ENCODE results near the gene TSPAN19.
"Not testable (repeated sequence)": the region's sequence is repeated elsewhere in the genome, so short reads cannot be mapped to it uniquely, and the experiment has no call there.

TSPAN19 gene

GRCh38 chr12:85036234-85036707, at the start of gene TSPAN19, which contains the start of gene LRRIQ1:
Gene TSPAN19 (minus strand): TSS chr12:85036277. CDS start chr12:85029946, 6,331 bp downstream.
Gene LRRIQ1 (plus strand): TSS chr12:85036351. CDS start chr12:85038177, 1,826 bp downstream.
- peak; percentile 95 for DNase-seq

- no peak for DNase-seq
Measured at GRCh38 chr12:85085066-85085465, 49.0 kb upstream of the TSPAN19 start.

DNA sequence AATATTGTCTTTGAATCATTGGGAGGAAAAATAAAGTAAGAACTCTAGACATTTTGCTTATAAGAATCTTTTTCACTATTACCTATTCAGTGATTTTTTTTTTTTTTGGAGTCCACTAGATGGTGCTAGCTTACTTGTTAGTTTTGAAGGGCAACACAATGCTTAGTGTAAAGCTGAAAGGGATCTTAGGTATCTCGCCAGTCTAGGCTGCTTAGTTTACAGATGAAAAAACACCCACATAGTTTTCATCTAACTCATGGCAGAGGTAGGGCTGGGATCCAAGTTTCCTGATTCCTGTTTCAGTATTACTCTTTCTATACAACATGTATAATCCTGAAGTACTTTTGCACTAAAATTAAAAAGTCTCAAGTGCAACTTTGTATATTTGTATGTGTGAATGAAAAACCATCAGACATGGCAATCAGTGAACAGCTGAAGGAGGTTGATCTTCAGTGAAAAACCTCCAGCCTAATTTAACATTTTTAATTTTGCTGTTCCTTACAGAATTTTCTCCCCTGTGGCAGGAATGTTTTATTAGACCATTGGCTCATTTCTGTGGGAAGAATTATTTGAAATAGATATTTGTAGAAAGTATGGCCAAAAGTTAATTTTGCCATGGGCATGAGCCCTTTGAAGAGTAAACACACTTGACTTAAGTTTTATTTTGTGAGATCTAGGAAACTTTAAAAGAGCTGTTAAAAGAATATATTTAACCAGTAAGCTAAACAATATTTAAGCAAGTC, 40.8 kb upstream of the TSPAN19 start:
- peak; percentile 52 for DNase-seq

- DNase-seq = no peak
Measured at GRCh38 chr12:85072826-85073225, 36.7 kb upstream of the TSPAN19 start.

GRCh38 chr12:85065837-85066482, 29.9 kb upstream of the TSPAN19 start:
- no peak for DNase-seq

GRCh38 chr12:85060916-85061315, 24.8 kb upstream of the TSPAN19 start:
- DNase-seq = no peak

- no peak for DNase-seq
Measured at GRCh38 chr12:85059594-85059993, 23.5 kb upstream of the TSPAN19 start.

DNA sequence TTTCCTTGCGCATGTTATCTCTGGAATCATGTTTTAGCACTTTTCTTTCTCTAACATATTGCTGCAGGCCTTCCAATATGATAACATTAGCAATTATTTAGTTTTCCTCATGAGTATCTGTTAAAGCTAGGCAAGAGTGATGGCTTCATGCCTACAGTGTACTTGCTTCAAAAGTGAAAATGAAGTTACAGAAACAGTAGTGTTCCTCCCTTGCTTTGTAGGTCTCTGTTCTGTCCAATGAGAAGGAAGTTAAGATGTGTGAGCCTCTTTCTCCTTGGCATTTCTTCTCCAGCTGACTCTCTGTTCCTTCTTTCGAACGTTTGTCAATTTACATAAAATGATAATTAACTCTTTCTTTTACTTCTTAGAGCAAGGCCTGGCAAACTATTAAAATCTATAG, 22.3 kb upstream of the TSPAN19 start:
- DNase-seq = no peak

- peak; percentile 23 for DNase-seq
Measured at GRCh38 chr12:85057370-85057963, 21.4 kb upstream of the TSPAN19 start.

GRCh38 chr12:85043829-85044228, 7.8 kb upstream of the TSPAN19 start:
- no peak for DNase-seq

GRCh38 chr12:85041395-85041794, 5.3 kb upstream of the TSPAN19 start:
- DNase-seq = no peak

DNA sequence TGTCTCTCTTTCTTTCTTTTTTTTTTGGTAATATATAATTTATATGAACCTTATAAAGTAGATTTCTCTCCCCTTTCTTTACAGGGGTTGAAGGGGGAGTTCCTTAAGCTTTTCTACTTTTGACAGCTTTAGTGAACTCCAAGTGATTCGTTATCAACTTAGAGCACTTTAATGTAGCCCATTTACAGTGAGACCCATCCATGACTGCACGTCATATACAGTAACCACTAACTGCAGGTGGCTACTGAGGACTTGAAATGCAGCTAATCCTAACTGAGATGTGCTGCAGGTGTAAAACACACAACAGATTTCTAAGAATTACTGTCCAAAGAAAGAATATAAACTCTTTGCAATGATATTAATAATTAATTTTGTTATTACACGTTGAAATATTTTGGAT, 656 bp upstream of the TSPAN19 start:
- DNase-seq = no peak

GRCh38 chr12:85029456-85029855, 6.6 kb downstream of the TSPAN19 start:
- DNase-seq = peak; percentile 35

DNA sequence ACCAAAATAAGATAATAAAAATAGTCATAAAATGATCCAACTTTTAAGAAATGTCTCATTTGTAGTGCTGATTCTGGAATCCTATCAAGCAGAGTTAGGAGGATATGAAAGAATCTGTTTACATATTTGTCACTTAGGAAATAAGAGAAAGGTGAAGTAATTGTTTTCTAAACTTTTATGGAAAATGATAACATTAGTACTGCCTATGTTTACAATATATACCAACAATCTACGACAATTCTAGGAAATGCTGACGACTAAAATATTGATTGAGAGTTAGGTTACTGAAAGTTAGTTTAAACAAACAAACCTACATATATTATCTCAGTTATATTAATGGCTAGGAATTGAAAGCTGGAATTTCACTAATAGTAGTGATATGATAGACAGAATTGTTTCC, 18.0 kb downstream of the TSPAN19 start:
- DNase-seq = no peak

GRCh38 chr12:85017618-85018017, 18.5 kb downstream of the TSPAN19 start:
- DNase-seq = no peak

DNA sequence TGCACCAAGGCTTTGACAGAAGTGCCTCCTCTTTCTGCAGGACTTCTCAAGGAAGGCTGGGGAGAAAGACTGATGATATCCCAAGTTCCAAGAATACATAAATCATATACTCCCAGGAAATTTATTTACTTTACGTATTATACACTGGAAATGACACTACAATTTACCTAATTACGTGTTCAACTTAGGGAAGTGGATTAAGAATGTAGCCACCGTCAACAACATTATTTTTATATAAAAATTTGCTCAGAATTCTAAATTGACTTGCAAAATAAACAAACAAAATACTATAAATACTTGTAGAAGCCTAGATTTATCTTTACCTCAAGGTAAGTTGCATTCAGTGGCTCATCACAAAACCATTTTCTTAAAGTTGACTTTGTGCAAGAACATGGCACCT, 18.9 kb downstream of the TSPAN19 start:
- DNase-seq = no peak

- DNase-seq = no peak
Measured at GRCh38 chr12:85016413-85016812, 19.7 kb downstream of the TSPAN19 start.

DNA sequence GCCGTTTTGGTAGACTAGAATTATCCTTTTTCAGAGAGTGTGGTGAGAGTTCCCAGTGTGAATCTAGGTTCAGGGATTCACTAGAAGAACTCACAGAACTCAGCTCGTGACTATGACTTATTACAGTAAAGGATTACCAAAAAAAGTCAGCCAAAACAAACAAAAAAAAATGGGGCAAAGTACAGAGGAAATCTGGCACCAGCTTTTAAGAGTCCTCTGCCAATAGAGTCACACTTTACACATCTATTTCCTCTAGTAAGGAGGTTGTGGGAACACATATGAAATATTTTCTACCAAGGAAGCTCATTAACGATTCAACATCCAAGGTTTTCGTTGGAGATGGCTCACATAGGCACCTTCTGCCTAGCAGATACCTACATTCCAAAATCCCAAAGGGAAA, 28.2 kb downstream of the TSPAN19 start:
- DNase-seq = no peak

DNA sequence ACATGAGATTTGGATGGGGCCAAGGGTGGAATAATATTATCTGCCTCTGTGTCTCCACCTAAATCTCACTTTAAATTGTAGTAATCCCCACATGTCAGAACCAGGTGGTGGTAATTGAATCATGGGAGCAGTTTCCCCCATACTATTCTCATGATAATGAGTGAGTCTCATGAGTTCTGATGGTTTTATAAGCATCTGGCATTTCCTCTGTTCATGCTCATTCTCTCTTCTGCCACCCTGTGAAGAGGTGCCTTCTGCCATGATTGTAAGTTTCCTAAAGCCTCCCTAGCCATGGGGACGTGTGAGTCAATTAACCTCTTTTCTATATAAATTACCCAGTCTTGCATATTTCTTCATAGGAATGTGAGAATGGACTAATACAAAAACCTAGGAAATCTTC, 29.9 kb downstream of the TSPAN19 start:
- DNase-seq = no peak

- DNase-seq = no peak
Measured at GRCh38 chr12:85005615-85006014, 30.5 kb downstream of the TSPAN19 start.

DNA sequence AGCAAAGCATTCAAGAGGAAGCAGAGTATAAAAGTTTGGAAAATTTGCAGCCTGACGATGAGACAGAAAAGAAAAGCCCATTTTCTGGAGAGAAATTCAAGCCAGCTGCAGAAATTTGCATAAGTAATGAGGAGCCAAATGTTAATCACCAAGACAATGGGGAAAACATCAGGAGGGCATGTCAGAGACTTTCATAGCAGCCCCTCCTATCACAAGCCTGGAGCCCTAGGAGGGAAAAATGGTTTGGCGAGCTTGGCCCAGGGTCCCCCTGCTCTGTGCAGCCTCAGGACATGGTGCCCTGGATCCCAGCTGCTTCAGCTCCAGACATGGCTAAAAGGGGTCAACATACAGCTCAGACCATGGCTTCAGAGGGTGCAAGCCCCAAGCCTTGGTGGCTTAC, 31.0 kb downstream of the TSPAN19 start:
- not testable (repeated sequence) for DNase-seq

- no peak for DNase-seq
Measured at GRCh38 chr12:85004204-85004603, 31.9 kb downstream of the TSPAN19 start.

DNA sequence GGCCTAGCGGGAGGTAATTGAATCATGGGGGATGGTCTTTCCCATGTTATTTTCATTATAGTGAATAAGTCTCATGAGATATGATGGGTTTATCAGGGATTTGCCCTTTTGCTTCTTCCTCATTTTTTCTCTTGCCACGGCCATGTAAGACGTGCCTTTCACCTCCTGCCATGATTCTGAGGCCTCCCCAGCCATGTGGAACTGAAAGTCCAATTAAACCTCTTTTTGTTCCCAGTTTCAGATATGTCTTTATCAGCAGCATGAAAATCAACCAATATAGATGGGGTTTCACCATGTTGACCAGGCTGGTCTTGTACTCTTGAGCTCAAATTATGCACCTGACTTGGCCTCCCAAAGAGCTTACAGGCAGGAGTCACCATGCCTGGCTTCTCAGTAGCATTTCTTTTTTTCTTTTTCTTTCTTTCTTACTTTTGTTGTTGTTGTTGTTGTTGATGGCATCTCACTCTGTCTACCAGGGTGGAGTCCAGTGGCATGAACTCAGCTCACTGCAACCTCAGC, 33.2 kb downstream of the TSPAN19 start:
- no peak for DNase-seq

GRCh38 chr12:85000729-85001128, 35.3 kb downstream of the TSPAN19 start:
- no peak for DNase-seq

All from NCI-H2227 treated with DMSO at 0.1 percent for 48 hours (cell line).